GM19397 (cell line): Measurements from ENCODE around the gene LIPH.
"Not testable (repeated sequence)": the region's sequence is repeated elsewhere in the genome, so short reads cannot be mapped to it uniquely, and the experiment has no call there.

Experiments
- ATAC-seq: cut with Tn5 transposase; IDR thresholded peaks from one replicate; pipeline ENCODE4 v1.9.1; 2021; ENCODE audit warnings: mild to moderate bottlenecking, moderate library complexity; ENCODE audit not compliant: unreplicated experiment

LIPH gene

DNA sequence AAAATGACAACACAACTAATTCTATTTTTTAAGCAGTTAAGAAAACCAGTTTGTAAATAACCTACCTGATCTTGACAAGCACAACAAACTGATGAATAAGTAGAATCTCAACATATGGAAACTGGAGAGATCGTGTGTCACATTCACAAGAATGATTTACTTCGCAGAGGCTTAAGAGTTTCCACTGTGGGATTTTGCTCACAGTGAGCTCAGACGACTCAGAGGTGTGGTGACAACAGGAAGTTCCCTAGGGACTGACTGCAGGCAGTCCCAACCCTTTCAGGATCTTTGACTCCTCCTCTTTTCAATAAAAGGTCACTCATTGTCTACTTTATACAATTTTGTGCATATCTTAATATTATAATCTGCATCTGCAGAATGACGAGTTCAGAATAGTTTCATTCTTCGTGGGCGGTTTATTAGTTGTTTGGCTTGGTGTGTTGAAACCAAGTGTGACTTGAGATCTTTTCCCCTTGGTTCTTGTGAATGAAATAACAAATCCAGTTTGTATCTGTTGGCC lies at the start of gene LIPH:
Gene LIPH (minus strand): TSS at position 231 of the 520 bp plus-strand sequence. CDS start 117 bp downstream, at position 114.
- peak; percentile 76 for ATAC-seq

DNA sequence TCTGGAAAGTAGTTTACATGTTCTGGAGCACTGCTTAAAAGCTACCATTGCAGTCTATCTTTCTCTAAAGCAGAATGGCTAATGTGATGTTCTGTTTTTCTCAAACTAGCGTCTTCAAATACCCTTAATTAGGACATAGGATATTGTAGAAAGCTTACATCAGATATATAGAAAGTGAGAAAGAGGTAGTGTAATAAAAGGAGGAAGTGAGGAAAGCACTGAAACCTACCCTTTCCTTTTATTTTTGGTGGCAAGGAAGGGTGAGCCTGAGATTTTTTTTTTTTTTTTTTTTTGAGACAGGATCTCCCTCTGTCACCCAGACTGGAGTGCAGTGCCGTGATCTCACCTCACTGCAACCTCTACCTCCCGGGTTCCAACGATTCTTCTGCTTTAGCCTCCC lies 43.1 kb upstream of the LIPH start:
- ATAC-seq: no peak

DNA sequence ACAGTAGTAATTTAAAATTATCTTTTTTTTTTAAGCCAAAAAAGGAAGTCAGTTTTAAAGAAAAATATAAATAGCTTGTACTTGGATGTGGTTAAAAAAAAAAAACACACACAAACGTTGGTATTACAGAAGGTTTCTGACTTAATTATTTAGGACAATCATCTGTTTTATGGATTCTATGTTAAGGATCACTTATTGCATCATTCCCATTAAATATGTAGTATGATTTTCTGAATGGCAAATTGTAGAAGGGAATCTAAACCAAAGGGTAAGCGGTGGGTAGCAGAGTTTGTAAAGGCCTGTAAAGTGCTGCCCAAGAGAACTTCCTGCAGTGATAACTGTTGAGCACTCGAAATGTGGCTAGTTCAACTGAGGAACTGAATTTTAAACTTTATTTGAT lies 41.7 kb upstream of the LIPH start:
- ATAC-seq: no peak

DNA sequence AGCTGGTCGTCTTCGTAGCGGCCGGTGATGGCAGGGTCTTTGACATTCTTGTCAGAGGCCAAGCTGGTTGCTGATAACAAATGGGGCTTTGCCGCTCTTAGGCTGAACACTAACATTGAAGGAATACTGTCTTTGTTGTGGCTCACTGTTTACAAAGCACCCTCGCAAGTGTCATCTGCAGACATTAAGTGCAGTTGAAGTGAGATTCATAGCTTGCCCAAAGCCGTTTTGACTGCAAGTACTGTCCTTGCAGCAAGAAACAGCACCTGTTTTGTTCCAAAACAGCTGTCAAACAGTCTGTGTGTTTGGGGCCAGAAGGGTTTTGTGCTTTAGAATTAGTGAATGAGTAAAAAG lies 34.3 kb upstream of the LIPH start:
- ATAC-seq: no peak

DNA sequence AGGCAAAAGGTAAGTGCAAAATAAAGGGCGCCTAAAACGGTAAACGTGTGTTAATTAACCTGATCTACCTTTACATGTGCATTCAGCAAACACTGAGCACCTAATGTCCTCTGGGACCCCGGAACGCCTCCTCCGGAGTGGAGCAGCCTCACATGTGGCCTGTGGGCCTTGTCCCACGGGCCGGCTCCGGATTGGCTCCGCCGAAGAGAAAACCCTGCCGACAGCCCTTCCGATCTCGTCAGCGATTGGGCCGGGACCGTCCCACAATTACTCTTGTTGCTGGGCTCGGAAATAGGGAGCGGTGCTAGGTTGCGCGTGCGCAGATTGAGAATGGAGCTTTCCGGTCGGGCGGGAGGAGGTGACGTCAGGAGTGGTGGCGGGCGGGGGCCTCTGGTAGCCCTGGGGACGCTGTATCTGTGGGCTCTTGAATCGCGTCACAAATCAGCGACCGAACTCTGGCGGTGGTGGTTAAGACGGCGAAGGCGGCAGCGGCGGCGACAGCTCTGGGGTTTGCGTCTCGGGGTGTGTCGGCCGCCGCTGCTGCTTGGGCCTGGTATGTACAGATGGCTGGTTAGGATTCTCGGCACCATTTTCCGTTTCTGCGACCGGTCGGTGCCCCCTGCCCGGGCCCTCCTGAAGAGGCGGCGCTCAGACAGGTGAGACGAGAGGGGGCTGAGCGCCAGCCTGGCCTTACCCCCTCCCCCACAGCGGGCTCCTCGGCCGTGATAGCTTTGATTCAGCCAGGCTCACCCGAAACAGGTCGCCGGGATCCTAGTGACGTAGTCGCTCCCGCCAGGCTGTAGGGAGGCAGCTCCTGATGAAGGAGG lies 33.7 kb upstream of the LIPH start, which contains the start of gene SENP2:
Gene SENP2 (plus strand): TSS at position 437 of the 827 bp plus-strand sequence. CDS start 119 bp downstream, at position 556.
- peak; percentile 97 for ATAC-seq

DNA sequence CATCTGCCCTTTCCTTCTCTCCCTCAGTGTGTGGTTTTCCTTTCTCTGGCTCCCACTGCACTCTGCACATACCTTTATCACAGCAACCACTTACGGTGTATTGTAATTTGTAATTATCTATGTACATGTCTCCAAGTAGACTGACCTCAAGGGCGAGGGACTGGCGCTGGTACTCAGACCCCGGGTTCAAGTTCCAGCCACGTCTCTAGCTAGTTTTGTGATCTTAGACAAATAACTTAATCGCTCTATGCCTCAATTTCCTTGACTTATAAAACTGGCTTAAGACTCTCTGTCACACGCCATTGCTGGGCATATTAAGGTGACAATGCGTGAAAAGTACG lies 33.1 kb upstream of the LIPH start:
- no peak for ATAC-seq

DNA sequence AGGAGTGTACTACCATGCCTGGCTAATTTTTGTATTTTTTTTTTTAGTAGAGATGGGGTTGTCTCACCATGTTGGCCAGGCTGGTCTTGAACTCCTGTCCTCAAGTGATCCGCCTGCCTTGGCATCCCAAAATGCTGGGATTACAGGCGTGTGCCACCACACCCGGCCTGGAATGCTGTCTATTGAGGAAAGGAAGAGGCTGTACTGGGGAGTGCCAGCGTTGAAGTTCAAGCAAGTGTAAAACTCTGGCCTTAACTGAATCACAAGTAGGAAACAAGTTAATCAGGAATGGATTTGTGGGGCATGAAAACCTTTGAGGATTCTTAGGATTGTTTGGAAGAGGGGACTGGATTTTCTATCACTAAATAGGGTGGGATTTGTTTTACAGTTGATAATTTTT lies 32.3 kb upstream of the LIPH start:
- no peak for ATAC-seq

DNA sequence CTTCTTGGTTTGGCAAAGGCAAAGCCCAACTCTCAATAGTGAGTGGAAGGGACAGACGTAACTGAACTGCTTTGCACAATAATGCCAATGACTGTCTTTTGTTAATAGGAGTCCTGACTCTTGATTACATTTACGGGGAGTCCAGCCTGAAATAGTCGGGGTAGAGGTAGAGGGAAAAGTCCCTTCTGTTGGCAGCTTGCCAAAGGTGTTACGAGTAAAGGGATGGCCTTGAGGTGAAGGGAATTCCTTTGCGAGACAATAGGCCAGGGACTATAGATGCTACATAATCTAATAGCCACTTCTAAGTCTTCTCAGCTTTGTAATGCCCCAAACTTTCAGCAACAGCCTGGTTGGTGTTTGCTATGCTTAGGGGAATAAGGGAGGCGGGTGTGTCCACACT lies 31.5 kb upstream of the LIPH start:
- no peak for ATAC-seq

DNA sequence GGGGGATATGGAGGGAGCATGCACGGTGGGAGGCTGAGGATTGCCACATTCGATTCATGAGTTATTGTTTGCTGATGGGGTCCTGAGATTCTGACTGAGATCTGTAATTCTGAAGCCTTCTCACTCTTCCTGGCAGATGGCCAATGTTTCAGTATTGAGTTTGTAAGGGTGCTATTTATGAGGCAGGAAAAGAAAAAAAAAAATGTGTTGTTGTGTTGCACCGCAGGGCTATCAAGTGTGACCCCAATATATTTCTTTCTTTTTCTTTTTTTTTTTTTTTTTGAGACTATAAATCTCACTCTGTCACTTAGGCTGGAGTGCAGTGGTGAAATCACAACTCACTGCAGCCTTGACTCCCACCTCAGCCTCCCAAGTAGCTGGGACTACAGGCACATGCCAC lies 30.5 kb upstream of the LIPH start:
- ATAC-seq: no peak

DNA sequence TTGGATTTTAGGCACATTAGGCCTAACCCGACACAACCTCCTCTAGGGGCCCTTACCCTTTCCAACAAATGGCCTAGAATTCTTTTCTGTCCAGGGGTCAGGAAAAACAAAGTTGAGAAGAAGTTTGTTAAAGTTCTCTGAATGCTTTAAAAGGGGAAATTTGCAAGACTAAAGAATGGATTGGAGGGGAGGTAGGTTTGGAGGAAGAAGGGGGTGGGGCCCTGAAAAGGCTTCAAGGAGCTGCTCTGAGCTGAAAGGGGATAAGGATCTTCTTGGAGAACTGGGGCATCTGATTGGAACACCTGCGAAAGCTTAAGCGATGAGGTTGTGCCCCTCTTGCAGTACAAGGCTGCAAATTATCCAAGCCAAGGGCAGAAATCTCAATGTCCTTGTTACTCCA lies 29.8 kb upstream of the LIPH start:
- no peak for ATAC-seq

DNA sequence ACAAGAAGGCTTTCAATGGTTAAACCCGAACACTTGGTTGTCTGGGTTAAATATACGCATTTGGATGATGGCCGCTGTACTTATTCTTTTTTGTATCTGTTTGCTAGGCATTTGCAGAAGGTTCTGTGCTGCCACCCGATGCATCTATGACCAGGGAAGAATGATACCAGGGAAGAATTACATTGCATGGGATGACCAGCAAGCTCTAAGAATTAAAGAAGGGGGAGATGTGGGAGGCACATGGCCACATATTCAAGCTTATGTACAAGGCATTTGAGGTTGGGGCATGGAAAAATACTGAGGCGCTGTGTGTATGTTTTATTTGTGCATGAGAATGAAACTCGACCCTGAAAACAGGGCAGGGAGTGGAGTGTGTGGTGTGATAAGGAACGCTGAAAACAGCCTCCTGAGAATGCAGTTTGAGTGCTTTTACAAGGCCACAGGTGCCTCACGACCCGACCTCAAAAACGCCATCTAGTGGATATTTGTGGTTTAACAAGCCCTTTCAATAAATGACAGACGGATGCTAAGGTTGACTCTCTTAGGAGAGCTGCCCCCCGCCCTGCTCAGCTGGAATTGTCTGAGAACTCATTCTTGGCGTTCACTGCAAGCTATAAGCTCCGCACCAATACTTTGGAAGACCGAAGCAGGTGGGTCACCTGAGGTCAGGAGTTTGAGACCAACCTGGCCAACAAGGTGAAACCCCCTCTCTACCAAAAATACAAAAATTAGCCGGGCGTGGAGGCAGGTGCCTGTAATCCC lies 22.9 kb upstream of the LIPH start:
- ATAC-seq: peak; percentile 68

DNA sequence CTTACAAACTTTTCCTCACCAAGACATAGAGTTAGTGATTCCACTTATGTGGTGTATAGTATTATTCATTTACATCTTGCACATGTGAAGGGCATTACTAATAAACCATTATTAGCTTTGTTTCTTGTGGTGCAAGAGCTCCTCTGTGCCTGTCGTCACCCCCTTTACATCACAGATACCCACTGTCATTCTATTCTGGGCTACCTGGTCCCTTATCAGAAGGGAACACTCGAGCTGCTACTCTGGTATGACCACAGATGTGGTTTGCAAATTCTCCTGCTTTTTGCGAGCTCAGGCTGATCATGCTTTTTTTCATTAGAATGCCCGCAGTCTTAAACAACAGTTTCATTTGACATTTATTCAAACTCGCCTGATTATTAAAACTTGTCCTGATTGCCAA lies 19.8 kb upstream of the LIPH start:
- no peak for ATAC-seq

DNA sequence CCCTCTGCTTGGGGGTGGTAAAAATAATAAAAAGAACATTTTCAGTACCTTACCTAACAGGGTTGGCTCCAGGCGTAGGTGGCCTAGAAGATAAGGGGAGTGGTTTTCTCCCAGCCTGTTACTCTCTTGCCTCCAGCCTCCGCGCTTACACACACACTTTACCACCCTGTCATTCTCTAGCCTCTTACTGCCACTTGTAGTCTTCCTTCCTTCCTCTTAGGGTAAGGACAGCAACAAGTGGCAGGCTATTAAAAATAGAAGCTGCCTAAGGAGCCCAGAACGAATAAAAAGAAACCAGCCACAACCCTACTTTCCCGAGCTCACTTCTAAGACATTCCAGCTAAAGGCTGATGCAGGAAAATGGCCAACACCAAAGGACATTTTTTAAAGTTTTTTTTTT lies 9.6 kb upstream of the LIPH start:
- no peak for ATAC-seq

DNA sequence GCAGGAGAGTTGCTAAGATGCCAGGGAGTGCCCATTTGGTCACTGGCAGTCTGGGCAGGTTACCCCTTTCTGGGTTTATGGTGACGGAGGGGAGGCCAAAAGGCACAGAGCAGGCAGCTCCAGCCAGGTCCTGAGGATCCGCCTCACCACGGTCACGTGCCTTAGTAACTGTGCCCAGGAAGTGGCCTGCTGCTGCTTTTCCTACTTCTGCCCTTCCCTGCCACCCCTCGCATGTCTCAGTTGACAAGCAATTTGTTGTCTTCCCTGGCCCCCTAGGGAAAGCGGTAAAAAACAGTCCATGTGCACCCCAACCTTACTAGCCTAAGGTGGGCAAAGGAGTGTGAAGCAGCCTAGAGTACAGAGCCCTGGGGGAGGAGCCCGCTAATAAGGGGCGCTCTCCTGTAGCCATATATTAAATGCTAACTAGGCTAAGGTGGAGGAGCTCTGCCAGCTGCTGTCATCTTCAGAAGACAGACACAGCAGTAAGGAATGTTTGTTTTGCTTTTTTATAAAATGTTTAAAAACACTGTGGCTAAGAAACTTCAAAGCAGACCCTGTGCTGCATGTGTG lies 9.1 kb upstream of the LIPH start:
- no peak for ATAC-seq

DNA sequence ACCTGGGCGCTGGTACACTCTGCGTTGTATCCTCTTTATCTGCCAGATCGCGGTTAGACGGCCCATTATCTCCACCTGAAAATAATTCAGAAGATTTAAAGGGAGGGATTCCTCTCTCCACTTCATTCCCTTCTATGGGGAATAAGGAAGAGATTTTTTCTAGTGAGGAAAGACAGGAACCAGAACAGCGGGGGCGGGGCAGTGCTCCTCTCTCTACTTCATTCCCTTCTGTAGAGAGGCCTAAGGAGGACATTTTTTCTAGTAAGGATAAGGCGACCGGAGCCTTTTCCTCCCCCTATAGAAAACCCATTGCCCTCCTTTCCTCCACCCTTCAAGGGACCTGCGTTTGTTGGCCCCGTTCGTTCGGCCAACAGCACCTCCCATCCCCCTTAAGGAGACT lies 8.3 kb upstream of the LIPH start:
- no peak for ATAC-seq

DNA sequence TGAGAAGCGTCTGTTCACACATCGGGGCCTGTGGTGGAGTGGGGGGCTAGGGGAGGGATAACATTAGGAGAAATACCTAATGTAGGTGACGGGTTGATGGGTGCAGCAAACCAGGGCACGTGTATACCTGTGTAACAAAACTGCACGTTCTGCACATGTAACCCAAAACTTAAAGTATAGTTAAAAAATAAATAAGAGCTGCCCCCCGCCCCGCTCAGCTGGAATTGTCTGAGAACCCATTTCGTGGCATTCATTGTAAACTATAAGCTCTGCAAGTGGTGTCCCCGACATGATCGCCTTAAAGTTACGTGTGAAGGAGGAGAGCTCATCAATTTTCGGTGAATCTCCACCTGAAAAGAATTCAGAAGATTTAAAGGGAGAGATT lies 7.3 kb upstream of the LIPH start:
- no peak for ATAC-seq

DNA sequence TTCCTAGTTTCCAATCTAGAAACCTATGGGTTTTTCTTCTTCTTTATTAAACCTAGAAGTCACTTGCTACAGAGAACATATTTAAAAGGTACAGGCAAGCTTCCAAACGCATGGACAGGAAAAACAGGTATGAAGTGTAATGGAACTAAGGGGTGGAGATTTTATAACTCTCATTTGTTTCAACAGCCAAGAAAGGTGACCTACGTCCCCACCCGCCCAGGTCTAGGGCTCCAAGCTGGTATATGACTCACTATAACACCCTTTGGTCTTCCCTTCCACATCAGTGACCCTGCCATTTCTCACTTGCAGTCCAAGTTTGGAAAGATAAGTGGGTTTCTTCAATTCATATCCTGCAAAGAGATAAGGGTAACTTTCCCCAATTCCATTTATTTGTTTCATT lies 6.0 kb upstream of the LIPH start:
- no peak for ATAC-seq

DNA sequence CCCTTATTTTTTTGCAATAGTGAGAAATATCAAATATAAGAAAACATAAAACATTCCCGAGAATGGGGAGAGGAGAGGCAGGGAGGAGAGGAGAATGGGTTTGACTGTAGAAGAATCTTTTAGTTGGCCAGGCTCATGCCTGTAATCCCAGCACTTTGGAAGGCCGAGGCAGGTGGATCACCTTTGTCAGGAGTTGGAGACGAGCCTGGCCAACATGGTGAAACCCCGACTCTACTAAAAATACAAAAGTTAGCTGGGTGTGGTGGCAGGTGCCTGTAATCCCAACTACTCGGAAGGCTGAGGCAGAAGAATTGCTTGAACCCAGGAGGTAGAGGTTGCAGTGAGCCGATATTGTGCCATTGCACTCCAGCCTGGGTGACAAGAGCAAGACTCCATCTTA lies 4.3 kb upstream of the LIPH start:
- ATAC-seq: not testable (repeated sequence)

DNA sequence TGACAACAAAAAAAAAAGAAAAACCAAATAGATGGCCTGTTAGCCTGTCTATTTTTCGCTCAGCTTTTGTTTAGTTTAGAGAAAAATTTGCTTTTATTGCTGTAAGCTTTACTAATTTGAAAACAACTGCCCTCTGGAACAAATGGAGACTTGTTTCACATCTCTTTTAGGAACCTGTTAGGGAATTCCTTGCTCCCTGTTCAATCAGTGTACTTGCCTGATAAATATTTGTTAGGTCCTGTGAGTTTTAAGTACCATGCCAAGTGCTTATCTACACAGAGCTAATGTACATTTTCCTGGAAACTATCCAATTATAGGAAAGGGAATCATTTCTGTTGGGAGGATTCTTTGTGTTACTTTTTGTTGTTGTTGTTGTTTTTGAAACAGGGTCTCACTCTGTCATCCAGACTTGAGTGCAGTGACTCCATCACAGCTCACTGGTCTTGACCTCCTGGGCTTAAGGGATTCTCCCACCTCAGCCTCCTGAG lies 3.5 kb upstream of the LIPH start:
- ATAC-seq: no peak

DNA sequence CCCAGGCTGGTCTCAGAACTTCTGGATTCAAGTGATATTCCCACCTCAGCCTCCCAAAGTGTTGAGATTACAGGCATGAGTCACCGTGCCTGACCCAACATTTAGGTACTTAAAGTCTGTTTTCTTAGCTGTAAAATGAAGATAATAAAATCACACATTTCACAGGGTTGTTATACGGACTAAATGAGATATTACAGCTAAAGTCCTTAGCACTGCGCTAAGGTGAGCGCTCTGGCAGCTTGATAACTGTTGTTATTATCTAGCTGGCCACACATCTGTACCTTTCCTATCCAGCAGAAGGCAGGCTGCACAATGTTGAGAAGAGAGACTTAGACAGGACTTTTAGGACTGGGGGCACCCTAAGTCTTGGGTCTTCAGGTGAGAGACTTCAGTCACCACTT lies 2.7 kb upstream of the LIPH start:
- no peak for ATAC-seq

DNA sequence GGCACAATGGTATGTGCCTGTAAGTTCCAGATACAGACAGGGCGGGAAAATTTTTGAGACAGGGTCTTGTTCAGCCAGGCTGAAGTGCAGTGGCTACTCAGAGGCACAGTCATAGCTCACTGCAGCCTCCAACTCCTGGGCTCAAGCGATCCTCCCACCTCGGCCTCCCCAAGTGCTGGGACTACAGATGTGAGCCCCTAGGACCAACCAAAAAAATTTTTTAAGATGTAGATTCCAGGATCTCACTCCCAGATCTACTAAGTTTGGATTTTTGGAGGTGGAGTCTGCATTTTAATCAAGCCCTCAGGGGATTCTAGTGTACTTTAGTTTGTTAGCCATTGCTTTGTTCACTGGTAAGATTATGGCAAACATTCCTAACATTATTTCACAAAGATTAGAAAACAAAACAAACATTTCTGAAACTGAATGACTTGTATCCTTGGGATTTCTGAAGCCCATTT lies 2.7 kb downstream of the LIPH start:
- no peak for ATAC-seq

DNA sequence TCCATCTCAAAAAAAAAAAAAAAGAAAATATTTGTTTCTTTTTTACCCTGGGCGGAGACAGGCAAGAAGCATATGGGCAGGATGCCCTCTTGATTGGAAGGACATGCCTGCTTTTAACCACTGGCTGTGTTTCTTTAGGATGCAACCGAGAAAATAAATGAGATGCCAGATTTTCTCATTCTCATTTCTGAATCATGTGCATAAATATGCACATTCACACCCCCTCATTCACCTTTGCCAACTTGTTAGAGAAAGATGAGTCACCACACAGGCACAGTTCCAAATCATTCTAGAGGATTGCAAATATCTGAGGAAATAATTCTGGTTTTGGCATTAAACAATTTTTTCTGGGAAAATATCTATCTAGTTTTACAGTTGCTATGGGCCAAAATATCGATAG lies 3.3 kb downstream of the LIPH start:
- no peak for ATAC-seq
